LNCAP (cell line): ENCODE measurements around the gene ZNF727.

Experiments
- TF ChIP-seq, protein P1 (sequence below): fragments of 450-650 bp; IDR thresholded peaks from 2 replicates; pipeline ENCODE4 v1.5.1; 2017; ENCODE audit warnings: mild to moderate bottlenecking

ZNF727 gene

GRCh38 chr7:64045301-64046040 is at the start of gene ZNF727:
TSS of gene ZNF727 (plus strand) at chr7:64045434. CDS start at chr7:64045622, 188 bp downstream.
- TF ChIP-seq, protein P1, sequence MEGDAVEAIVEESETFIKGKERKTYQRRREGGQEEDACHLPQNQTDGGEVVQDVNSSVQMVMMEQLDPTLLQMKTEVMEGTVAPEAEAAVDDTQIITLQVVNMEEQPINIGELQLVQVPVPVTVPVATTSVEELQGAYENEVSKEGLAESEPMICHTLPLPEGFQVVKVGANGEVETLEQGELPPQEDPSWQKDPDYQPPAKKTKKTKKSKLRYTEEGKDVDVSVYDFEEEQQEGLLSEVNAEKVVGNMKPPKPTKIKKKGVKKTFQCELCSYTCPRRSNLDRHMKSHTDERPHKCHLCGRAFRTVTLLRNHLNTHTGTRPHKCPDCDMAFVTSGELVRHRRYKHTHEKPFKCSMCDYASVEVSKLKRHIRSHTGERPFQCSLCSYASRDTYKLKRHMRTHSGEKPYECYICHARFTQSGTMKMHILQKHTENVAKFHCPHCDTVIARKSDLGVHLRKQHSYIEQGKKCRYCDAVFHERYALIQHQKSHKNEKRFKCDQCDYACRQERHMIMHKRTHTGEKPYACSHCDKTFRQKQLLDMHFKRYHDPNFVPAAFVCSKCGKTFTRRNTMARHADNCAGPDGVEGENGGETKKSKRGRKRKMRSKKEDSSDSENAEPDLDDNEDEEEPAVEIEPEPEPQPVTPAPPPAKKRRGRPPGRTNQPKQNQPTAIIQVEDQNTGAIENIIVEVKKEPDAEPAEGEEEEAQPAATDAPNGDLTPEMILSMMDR = no peak

GRCh38 chr7:63998549-63998948 is 46.7 kb upstream of the ZNF727 start, which contains the start of gene ZNF722:
TSS of gene ZNF722 (plus strand) at chr7:63998849. CDS start at chr7:63998962, 113 bp downstream.
- TF ChIP-seq, protein P1 = no peak

- TF ChIP-seq, protein P1 = no peak
Measured at GRCh38 chr7:64035388-64035787, 9.8 kb upstream of the ZNF727 start.

GRCh38 chr7:64037095-64037494 is 8.1 kb upstream of the ZNF727 start:
- TF ChIP-seq, protein P1 = no peak

DNA sequence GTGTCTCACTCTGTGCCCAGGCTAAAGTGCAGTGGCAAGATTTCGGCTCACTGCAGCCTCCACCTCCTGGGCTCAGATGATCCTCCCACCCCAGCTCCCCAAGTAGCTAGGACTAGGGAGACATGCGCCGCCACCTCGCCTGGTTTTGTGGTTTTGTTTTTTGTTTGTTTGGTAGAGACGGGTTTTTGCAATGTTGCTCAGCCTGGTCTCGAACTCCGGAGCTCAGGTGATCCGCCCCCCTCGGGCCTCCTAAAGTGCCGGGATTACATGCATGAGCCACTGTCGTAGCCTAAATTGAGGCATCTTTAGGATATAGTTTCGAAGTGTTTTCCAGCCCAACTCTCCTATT is 781 bp downstream of the ZNF727 start:
- TF ChIP-seq, protein P1 = no peak

GRCh38 chr7:64078699-64078994 is 33.4 kb downstream of the ZNF727 start:
- TF ChIP-seq, protein P1 = no peak

- TF ChIP-seq, protein P1 = no peak
Measured at GRCh38 chr7:64087501-64087900, 42.3 kb downstream of the ZNF727 start.
